ENCODE results near the gene SLC4A4.

DNA sequence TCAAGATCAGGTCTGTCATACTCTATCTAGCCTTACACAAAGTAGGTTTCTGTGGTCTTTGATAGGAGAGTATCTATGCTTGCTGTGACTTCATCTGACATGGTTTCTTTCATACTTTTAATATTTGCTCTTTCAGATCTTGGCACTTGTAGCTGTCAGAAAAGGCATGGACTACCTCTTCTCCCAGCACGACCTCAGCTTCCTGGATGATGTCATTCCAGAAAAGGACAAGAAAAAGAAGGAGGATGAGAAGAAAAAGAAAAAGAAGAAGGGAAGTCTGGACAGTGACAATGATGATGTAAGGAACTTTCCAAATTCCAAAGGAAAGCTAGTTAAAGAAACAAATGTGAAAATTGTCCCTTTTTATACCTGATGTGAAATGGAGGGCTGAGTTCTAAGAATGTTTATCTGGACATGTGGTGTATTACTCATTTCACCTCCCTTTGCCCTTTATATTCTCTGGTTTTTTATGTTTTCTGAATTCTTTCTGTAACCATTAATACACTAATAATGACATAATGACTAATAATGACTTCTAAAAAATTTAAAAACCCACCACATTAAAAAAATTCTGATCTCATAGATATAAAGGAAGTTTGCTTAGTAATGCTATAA is 221.2 kb downstream of the SLC4A4 start:
- TF ChIP-seq GABPA (IDR thresholded peaks at IDR 0.05; ENCODE audit: low read depth) = no peak
- TF ChIP-seq NFIC (IDR thresholded peaks at IDR 0.05; ENCODE audit: borderline replicate concordance) = no peak
- TF ChIP-seq, protein P1, sequence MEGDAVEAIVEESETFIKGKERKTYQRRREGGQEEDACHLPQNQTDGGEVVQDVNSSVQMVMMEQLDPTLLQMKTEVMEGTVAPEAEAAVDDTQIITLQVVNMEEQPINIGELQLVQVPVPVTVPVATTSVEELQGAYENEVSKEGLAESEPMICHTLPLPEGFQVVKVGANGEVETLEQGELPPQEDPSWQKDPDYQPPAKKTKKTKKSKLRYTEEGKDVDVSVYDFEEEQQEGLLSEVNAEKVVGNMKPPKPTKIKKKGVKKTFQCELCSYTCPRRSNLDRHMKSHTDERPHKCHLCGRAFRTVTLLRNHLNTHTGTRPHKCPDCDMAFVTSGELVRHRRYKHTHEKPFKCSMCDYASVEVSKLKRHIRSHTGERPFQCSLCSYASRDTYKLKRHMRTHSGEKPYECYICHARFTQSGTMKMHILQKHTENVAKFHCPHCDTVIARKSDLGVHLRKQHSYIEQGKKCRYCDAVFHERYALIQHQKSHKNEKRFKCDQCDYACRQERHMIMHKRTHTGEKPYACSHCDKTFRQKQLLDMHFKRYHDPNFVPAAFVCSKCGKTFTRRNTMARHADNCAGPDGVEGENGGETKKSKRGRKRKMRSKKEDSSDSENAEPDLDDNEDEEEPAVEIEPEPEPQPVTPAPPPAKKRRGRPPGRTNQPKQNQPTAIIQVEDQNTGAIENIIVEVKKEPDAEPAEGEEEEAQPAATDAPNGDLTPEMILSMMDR (IDR thresholded peaks at IDR 0.05) = no peak
